Measurements from ENCODE around the gene TNFRSF8. TPM values are rescaled to one million over a fixed set of nuclear protein-coding genes. Genes with fewer than 3 reads are reported as not detected.

TNFRSF8 gene
- total and polyA plus RNA-seq, 9 of the 15 experiments (the other 6 are each of a cell fraction or from before 2014, with no cell fraction given): 3.5 to 38.4 (median 17.1) TPM

GRCh38 chr1:12171206-12172041 is 108.3 kb downstream of the TNFRSF8 start:
- no peak for ATAC-seq
- Histone ChIP-seq H3K4me3 (no peak overlapping the region), H3K27me3 (ENCODE audit: control insufficient read depth in 2 of 2, insufficient read depth in 2 of 2, low read length in 2 of 2) (no peaks in the 10 kb centered on the region), H4K20me1 (replicated peaks; ENCODE audit: control insufficient read depth, insufficient read depth, low read length) (peaks cover 34% of the 10 kb centered on the region), H3K9ac (ENCODE audit: insufficient read depth in 1 of 2, low read depth in 2 of 2, low read length in 2 of 2) (no peak overlapping the region), H3K36me3 (ENCODE audit: control insufficient read depth, insufficient read depth, low read length) (peaks cover 21% of the 10 kb centered on the region; the same call in 2 of the 3 replicates), H3K9me3 (replicated peaks; ENCODE audit: control insufficient read depth, insufficient read depth, low read depth, low read length) (no peaks in the 10 kb centered on the region), H3K9me1 (ENCODE audit: control insufficient read depth, insufficient read depth, low read length) (peaks cover 5% of the 10 kb centered on the region), H3K4me2 (ENCODE audit: insufficient read depth, low read length) (no peak overlapping the region), H3K79me2 (ENCODE audit: control insufficient read depth, insufficient read depth, low read length) (peaks cover 87% of the 10 kb centered on the region), H2AFZ (ENCODE audit: low read depth, low read length) (no peak overlapping the region), H3K4me1 (replicated peaks in 1 of 2; ENCODE audit: control insufficient read depth in 2 of 2, insufficient read depth in 2 of 2, low read length in 2 of 2) (peaks cover 53% of the 10 kb centered on the region in 2 experiments), H3K27ac (ENCODE audit: extremely low read depth, low read depth, low read length) (no peak overlapping the region)
- POLR2A ChIA-PET: interaction anchor here (0.7 to 1.1 kb wide), 2 partner anchors 8 to 25 kb away, joined by 3 to 4 read pairs; no protein-coding TSS in a partner anchor
- CTCF ChIA-PET (ENCODE audit: low intra/inter-chr PET ratio): no interaction called here
- BruUV-seq (replicated peaks): no TSS peak
- in situ Hi-C loops (cut with MboI) (no loop called here), intact Hi-C loops (cut with micrococcal nuclease) (no loop called here)
- DNase-seq (ENCODE audit: extremely low read depth in 1 of 4, low spot score in 3 of 4): no peak
- 83% methylated on average over 12 of the region's 12 CpGs for WGBS (ENCODE audit: insufficient coverage, low coverage, missing lambda C conversion rate)
- FAIRE-seq: no peak
- TF ChIP-seq ZNF316 (IDR thresholded peaks at IDR 0.05) (peak; percentile 75), L3MBTL2 (IDR thresholded peaks at IDR 0.05) (no peak), ESRRA (IDR thresholded peaks at IDR 0.05; ENCODE audit: borderline replicate concordance, low read depth) (peak; percentile 73; the same call in 1 of the 2 replicates), KDM1A (IDR thresholded peaks at IDR 0.05) (0 out of 4 replicates have a peak, but pooled peaks of 1 of the 2 experiments have one; percentile 7), ZBTB33 (CRISPR knock-in tag; IDR thresholded peaks at IDR 0.05) (peak; percentile 92)
